HG02610 (cell line): ENCODE results near the gene CTSL.
"Not testable (repeated sequence)": the region's sequence is repeated elsewhere in the genome, so short reads cannot be mapped to it uniquely, and the experiment has no call there.

Source experiments
- ATAC-seq: cut with Tn5 transposase; IDR thresholded peaks from one replicate; pipeline ENCODE4 v1.9.1; 2021; ENCODE audit warnings: mild to moderate bottlenecking, moderate library complexity; ENCODE audit not compliant: unreplicated experiment

CTSL gene

GRCh38 chr9:87751868-87752267, 25.9 kb downstream of the CTSL start:
- no peak for ATAC-seq

GRCh38 chr9:87753313-87753712, 27.4 kb downstream of the CTSL start:
- ATAC-seq, result no peak

GRCh38 chr9:87758330-87758729, 32.4 kb downstream of the CTSL start:
- not testable (repeated sequence) for ATAC-seq

GRCh38 chr9:87759980-87760379, 34.1 kb downstream of the CTSL start:
- not testable (repeated sequence) for ATAC-seq

- ATAC-seq, result no peak
Observed at GRCh38 chr9:87760529-87760928, 34.6 kb downstream of the CTSL start.

GRCh38 chr9:87763286-87763685, 37.4 kb downstream of the CTSL start:
- no peak for ATAC-seq

GRCh38 chr9:87765521-87765920, 39.6 kb downstream of the CTSL start:
- ATAC-seq, result no peak

- ATAC-seq, result no peak
Observed at GRCh38 chr9:87766697-87767096, 40.8 kb downstream of the CTSL start.

- ATAC-seq, result no peak
Observed at GRCh38 chr9:87770616-87771315, 44.8 kb downstream of the CTSL start.

- no peak for ATAC-seq
Observed at GRCh38 chr9:87771316-87772006, 45.5 kb downstream of the CTSL start.

GRCh38 chr9:87776481-87777379, 50.8 kb downstream of the CTSL start:
- no peak for ATAC-seq

- no peak for ATAC-seq
Observed at GRCh38 chr9:87778996-87779395, 53.1 kb downstream of the CTSL start.
